ENCODE results near the gene KRTAP1-4. TPM values are rescaled to one million over a fixed set of nuclear protein-coding genes. Genes with fewer than 3 reads are reported as not detected.

Gene KRTAP1-4
- total and polyA plus RNA-seq, 2 of the 8 experiments (the other 6 are each of a cell fraction or from before 2014, with no cell fraction given): not detected

- Histone ChIP-seq H2BK5ac (ENCODE audit: low read depth, low read length) (no peak overlapping the region), H2BK120ac (replicated peaks; ENCODE audit: low read depth, low read length) (no peak overlapping the region), H3K27ac (ENCODE audit: low read depth, low read length) (no peak overlapping the region), H3K9me3 (ENCODE audit: insufficient read depth in 2 of 2, low read depth in 1 of 2, low read length in 1 of 2) (no peaks in the 10 kb centered on the region), H3K23ac (ENCODE audit: insufficient read length) (no peak overlapping the region), H4K20me1 (replicated peaks in 1 of 2; ENCODE audit: control insufficient read depth in 1 of 2, insufficient read depth in 2 of 2, low read length in 2 of 2) (no peaks in the 10 kb centered on the region), H3K56ac (replicated peaks; ENCODE audit: insufficient read length, low read depth, low read length) (no peak overlapping the region), H3K4me3 (ENCODE audit: extremely low read depth in 1 of 4, insufficient read depth in 2 of 4, low read depth in 3 of 4, low read length in 4 of 4) (no peak overlapping the region), H2BK15ac (ENCODE audit: low read length) (no peak overlapping the region), H4K91ac (replicated peaks; ENCODE audit: insufficient read length, low read length) (no peak overlapping the region), H2BK20ac (ENCODE audit: low read length) (no peak overlapping the region), H4K8ac (ENCODE audit: extremely low read depth, insufficient read depth, low read length) (no peak overlapping the region), H2AK5ac (ENCODE audit: low read depth, low read length) (no peak overlapping the region), H3K27me3 (replicated peaks in 1 of 4; ENCODE audit: control insufficient read depth in 3 of 4, extremely low read depth in 1 of 4, insufficient read depth in 3 of 4, low read length in 3 of 4) (no peaks in the 10 kb centered on the region; a peak in 1 of 7 replicates), H4K5ac (ENCODE audit: insufficient read length, low read depth, low read length) (no peak overlapping the region), H3K23me2 (ENCODE audit: low read depth, low read length) (no peaks in the 10 kb centered on the region), H2AFZ (ENCODE audit: low read length) (no peak overlapping the region), H3K4ac (replicated peaks; ENCODE audit: insufficient read length, low read depth, low read length) (no peak overlapping the region), H3K4me2 (ENCODE audit: insufficient read depth in 1 of 2, low read depth in 2 of 2, low read length in 2 of 2) (no peak overlapping the region), H3K9ac (replicated peaks in 1 of 4; ENCODE audit: extremely low read depth in 1 of 4, low read depth in 3 of 4, low read length in 3 of 4) (no peak overlapping the region), H2BK12ac (ENCODE audit: low read depth, low read length) (no peak overlapping the region), H3K79me2 (ENCODE audit: control insufficient read depth in 1 of 2, insufficient read depth in 2 of 2, low read length in 2 of 2) (no peaks in the 10 kb centered on the region), H3K4me1 (replicated peaks in 1 of 4; ENCODE audit: control insufficient read depth in 3 of 4, insufficient read depth in 4 of 4, low read length in 3 of 4) (no peaks in the 10 kb centered on the region), H3K18ac (ENCODE audit: extremely low read depth, low read length) (no peak overlapping the region), H3K79me1 (ENCODE audit: low read depth, low read length) (no peaks in the 10 kb centered on the region), H3K14ac (ENCODE audit: insufficient read length) (no peak overlapping the region), H3K36me3 (ENCODE audit: control insufficient read depth in 2 of 4, insufficient read depth in 4 of 4, low read length in 3 of 4) (no peaks in the 10 kb centered on the region)
- CTCF ChIA-PET (ENCODE audit: partially characterized antibody): interaction anchor here (1.3 kb wide), 1 partner anchor 39 kb away, joined by 4 read pairs; no protein-coding TSS in a partner anchor
- 91% methylated on average over 3 of the region's 3 CpGs; no CpG with 5 or more reads in 1 of the 2 experiments for WGBS, 2 experiments (ENCODE audit: extremely low coverage in 1 of 2, insufficient coverage in 1 of 2, insufficient read length in 1 of 2, insufficient replicate concordance in 2 of 2, low coverage in 1 of 2, low lambda C conversion rate in 2 of 2, missing lambda C conversion rate in 1 of 2)
- TF ChIP-seq CTBP2 (IDR thresholded peaks at IDR 0.05; ENCODE audit: borderline replicate concordance, insufficient read depth, insufficient read length, low read length) (no peak), TCF12 (IDR thresholded peaks at IDR 0.05; ENCODE audit: low read depth, low read length) (no peak), CBX8 (IDR thresholded peaks at IDR 0.05; ENCODE audit: borderline replicate concordance, low read depth, low read length) (no peak), SUZ12 (IDR thresholded peaks at IDR 0.05; ENCODE audit: low read length) (no peak), CBX5 (IDR thresholded peaks at IDR 0.05; ENCODE audit: low read depth, low read length) (no peak), YY1 (IDR thresholded peaks at IDR 0.05; ENCODE audit: low read depth, low read length) (no peak), TAF7 (optimal IDR thresholded peaks at IDR 0.05; ENCODE audit: borderline replicate concordance, low read depth, low read length) (no peak), CREB1 (IDR thresholded peaks at IDR 0.05) (no peak), JUN (IDR thresholded peaks at IDR 0.05; ENCODE audit: low read depth, low read length) (no peak), KDM1A (IDR thresholded peaks at IDR 0.05; ENCODE audit: borderline replicate concordance, low read length) (no peak)
- TF ChIP-seq, protein P1, sequence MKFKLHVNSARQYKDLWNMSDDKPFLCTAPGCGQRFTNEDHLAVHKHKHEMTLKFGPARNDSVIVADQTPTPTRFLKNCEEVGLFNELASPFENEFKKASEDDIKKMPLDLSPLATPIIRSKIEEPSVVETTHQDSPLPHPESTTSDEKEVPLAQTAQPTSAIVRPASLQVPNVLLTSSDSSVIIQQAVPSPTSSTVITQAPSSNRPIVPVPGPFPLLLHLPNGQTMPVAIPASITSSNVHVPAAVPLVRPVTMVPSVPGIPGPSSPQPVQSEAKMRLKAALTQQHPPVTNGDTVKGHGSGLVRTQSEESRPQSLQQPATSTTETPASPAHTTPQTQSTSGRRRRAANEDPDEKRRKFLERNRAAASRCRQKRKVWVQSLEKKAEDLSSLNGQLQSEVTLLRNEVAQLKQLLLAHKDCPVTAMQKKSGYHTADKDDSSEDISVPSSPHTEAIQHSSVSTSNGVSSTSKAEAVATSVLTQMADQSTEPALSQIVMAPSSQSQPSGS (IDR thresholded peaks at IDR 0.05; ENCODE audit: low read length): no peak
- DNase-seq (ENCODE audit: low read depth in 1 of 2, low spot score in 2 of 2) (no peak), FAIRE-seq (no peak)
- POLR2A ChIA-PET (ENCODE audit: partially characterized antibody): no interaction called here
These were observed 10.6 kb downstream of the KRTAP1-4 start for GRCh38 chr17:41019415-41019814.

Measured in H1 (cell line).